ENCODE results near the gene JMJD4.

The JMJD4 gene

GRCh38 chr1:227734856-227735538 is at the start of gene JMJD4, which contains the start of gene SNAP47:
TSS of gene JMJD4 (minus strand) at chr1:227735302. CDS start at chr1:227735273, 29 bp downstream.
TSS of gene SNAP47 (plus strand) at chr1:227735435. CDS start at chr1:227747737, 12,302 bp downstream.
- peak; percentile 86 for DNase-seq

GRCh38 chr1:227782226-227782625 is 47.1 kb upstream of the JMJD4 start:
- no peak for DNase-seq

GRCh38 chr1:227781314-227781930 is 46.3 kb upstream of the JMJD4 start:
- no peak for DNase-seq

- DNase-seq = no peak
Measured at GRCh38 chr1:227780101-227781044, 45.3 kb upstream of the JMJD4 start.

GRCh38 chr1:227779685-227780084 is 44.6 kb upstream of the JMJD4 start:
- DNase-seq = no peak

- no peak for DNase-seq
Measured at GRCh38 chr1:227779021-227779441, 43.9 kb upstream of the JMJD4 start.

- no peak for DNase-seq
Measured at GRCh38 chr1:227778401-227778947, 43.4 kb upstream of the JMJD4 start.

- no peak for DNase-seq
Measured at GRCh38 chr1:227777646-227778045, 42.5 kb upstream of the JMJD4 start.

- no peak for DNase-seq
Measured at GRCh38 chr1:227777156-227777555, 42.1 kb upstream of the JMJD4 start.

GRCh38 chr1:227776331-227776771 is 41.2 kb upstream of the JMJD4 start:
- DNase-seq = no peak

GRCh38 chr1:227775841-227776240 is 40.7 kb upstream of the JMJD4 start:
- DNase-seq = no peak

- no peak for DNase-seq
Measured at GRCh38 chr1:227774821-227775661, 39.9 kb upstream of the JMJD4 start.

GRCh38 chr1:227774051-227774731 is 39.1 kb upstream of the JMJD4 start:
- DNase-seq = no peak

- no peak for DNase-seq
Measured at GRCh38 chr1:227773558-227773957, 38.5 kb upstream of the JMJD4 start.

- DNase-seq = no peak
Measured at GRCh38 chr1:227771771-227772170, 36.7 kb upstream of the JMJD4 start.

- no peak for DNase-seq
Measured at GRCh38 chr1:227771326-227771725, 36.2 kb upstream of the JMJD4 start.

- no peak for DNase-seq
Measured at GRCh38 chr1:227770812-227771211, 35.7 kb upstream of the JMJD4 start.

- DNase-seq = no peak
Measured at GRCh38 chr1:227769936-227770494, 34.9 kb upstream of the JMJD4 start.

- DNase-seq = no peak
Measured at GRCh38 chr1:227769047-227769935, 34.2 kb upstream of the JMJD4 start.

- no peak for DNase-seq
Measured at GRCh38 chr1:227768640-227769039, 33.5 kb upstream of the JMJD4 start.

Data from MV-4-11 (cell line).